Hepatocyte (in vitro differentiated cells): Measurements from ENCODE around the gene FAM83D.

Experiments used
- CTCF ChIP-seq: fragments of 200-600 bp; sonication (generic); IDR thresholded peaks from 2 replicates; pipeline ENCODE4 v1.5.1; 2016; ENCODE audit warnings: antibody characterized with exemption, mild to moderate bottlenecking; ENCODE audit not compliant: poor library complexity
- EZH2 ChIP-seq: fragments of 200-600 bp; sonication (generic); IDR thresholded peaks from 2 replicates; pipeline ENCODE4 v1.6.1; 2016; ENCODE audit warnings: antibody characterized with exemption, mild to moderate bottlenecking, borderline replicate concordance

- TF ChIP-seq CTCF (no peak), EZH2 (no peak)
These were observed 36.3 kb upstream of the FAM83D start for GRCh38 chr20:38889792-38890496.
